Measurements from ENCODE around the gene BEST1.
"Not testable (repeated sequence)": the region's sequence is repeated elsewhere in the genome, so short reads cannot be mapped to it uniquely, and the experiment has no call there.

The BEST1 gene

GRCh38 chr11:61964666-61965271, 14.6 kb downstream of the BEST1 start:
- DNase-seq: not testable (repeated sequence)

GRCh38 chr11:61966734-61967115, 16.6 kb downstream of the BEST1 start:
- no peak for DNase-seq

GRCh38 chr11:61967116-61967923, 17.2 kb downstream of the BEST1 start, which contains the start of gene FTH1:
Gene FTH1, minus strand, starts transcription at chr11:61967634. Its CDS starts 209 bp downstream, at chr11:61967425.
- peak; percentile 89 for DNase-seq

- no peak for DNase-seq
Observed at GRCh38 chr11:61967924-61968757, 18.0 kb downstream of the BEST1 start.

GRCh38 chr11:61968758-61969390, 18.7 kb downstream of the BEST1 start:
- no peak for DNase-seq

GRCh38 chr11:61969391-61969758, 19.2 kb downstream of the BEST1 start:
- DNase-seq: no peak

- DNase-seq: no peak
Observed at GRCh38 chr11:61969838-61970662, 19.9 kb downstream of the BEST1 start.

GRCh38 chr11:61971248-61972111, 21.3 kb downstream of the BEST1 start:
- peak; percentile 92 for DNase-seq

- no peak for DNase-seq
Observed at GRCh38 chr11:61972112-61972671, 22.0 kb downstream of the BEST1 start.

GRCh38 chr11:61972672-61973475, 22.7 kb downstream of the BEST1 start:
- no peak for DNase-seq

GRCh38 chr11:61973476-61974162, 23.5 kb downstream of the BEST1 start:
- no peak for DNase-seq

- no peak for DNase-seq
Observed at GRCh38 chr11:61974766-61975631, 24.8 kb downstream of the BEST1 start.

GRCh38 chr11:61975638-61976419, 25.7 kb downstream of the BEST1 start:
- no peak for DNase-seq

- DNase-seq: no peak
Observed at GRCh38 chr11:61976420-61976800, 26.3 kb downstream of the BEST1 start.

- DNase-seq: no peak
Observed at GRCh38 chr11:61976813-61977475, 26.8 kb downstream of the BEST1 start.

GRCh38 chr11:61978703-61979661, 28.8 kb downstream of the BEST1 start:
- DNase-seq: no peak
